ENCODE results near the gene TAGAP.

DNA sequence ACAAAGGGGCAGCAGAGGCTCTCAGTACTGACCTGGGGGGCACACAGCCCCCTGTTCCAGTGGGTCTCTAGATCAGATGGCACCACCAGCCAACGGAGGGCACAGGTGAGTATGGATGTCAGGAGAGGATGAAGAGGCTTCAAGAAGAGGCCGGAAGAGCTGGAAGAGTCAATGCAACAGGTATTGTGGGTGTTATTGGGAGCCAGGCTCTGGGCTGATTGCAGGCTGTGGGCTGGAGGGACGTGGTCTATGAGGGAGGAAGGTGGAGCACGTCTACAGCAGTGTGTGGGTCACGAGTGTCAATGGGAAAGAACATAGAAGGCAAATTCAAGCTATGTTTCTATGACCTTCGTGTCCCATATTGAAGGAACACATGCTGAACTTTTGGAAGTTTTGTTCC is 18.8 kb upstream of the TAGAP start:
- TF ChIP-seq, protein P1, sequence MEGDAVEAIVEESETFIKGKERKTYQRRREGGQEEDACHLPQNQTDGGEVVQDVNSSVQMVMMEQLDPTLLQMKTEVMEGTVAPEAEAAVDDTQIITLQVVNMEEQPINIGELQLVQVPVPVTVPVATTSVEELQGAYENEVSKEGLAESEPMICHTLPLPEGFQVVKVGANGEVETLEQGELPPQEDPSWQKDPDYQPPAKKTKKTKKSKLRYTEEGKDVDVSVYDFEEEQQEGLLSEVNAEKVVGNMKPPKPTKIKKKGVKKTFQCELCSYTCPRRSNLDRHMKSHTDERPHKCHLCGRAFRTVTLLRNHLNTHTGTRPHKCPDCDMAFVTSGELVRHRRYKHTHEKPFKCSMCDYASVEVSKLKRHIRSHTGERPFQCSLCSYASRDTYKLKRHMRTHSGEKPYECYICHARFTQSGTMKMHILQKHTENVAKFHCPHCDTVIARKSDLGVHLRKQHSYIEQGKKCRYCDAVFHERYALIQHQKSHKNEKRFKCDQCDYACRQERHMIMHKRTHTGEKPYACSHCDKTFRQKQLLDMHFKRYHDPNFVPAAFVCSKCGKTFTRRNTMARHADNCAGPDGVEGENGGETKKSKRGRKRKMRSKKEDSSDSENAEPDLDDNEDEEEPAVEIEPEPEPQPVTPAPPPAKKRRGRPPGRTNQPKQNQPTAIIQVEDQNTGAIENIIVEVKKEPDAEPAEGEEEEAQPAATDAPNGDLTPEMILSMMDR (IDR thresholded peaks at IDR 0.05; ENCODE audit: low read depth, low read length, missing input control) = no peak
- TF ChIP-seq, protein P2, sequence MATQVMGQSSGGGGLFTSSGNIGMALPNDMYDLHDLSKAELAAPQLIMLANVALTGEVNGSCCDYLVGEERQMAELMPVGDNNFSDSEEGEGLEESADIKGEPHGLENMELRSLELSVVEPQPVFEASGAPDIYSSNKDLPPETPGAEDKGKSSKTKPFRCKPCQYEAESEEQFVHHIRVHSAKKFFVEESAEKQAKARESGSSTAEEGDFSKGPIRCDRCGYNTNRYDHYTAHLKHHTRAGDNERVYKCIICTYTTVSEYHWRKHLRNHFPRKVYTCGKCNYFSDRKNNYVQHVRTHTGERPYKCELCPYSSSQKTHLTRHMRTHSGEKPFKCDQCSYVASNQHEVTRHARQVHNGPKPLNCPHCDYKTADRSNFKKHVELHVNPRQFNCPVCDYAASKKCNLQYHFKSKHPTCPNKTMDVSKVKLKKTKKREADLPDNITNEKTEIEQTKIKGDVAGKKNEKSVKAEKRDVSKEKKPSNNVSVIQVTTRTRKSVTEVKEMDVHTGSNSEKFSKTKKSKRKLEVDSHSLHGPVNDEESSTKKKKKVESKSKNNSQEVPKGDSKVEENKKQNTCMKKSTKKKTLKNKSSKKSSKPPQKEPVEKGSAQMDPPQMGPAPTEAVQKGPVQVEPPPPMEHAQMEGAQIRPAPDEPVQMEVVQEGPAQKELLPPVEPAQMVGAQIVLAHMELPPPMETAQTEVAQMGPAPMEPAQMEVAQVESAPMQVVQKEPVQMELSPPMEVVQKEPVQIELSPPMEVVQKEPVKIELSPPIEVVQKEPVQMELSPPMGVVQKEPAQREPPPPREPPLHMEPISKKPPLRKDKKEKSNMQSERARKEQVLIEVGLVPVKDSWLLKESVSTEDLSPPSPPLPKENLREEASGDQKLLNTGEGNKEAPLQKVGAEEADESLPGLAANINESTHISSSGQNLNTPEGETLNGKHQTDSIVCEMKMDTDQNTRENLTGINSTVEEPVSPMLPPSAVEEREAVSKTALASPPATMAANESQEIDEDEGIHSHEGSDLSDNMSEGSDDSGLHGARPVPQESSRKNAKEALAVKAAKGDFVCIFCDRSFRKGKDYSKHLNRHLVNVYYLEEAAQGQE (IDR thresholded peaks at IDR 0.05) = no peak
- no peak for TF ChIP-seq GABPA (IDR thresholded peaks at IDR 0.05 in 1 of 2, conservative IDR thresholded peaks at IDR 0.05 in 1 of 2)
- TF ChIP-seq, protein P3, sequence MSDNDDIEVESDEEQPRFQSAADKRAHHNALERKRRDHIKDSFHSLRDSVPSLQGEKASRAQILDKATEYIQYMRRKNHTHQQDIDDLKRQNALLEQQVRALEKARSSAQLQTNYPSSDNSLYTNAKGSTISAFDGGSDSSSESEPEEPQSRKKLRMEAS (IDR thresholded peaks at IDR 0.05) = no peak
- TF ChIP-seq JUND (IDR thresholded peaks at IDR 0.05) = no peak
- no peak for TF ChIP-seq SP1 (IDR thresholded peaks at IDR 0.05)
- no peak for TF ChIP-seq EGR1 (IDR thresholded peaks at IDR 0.05; ENCODE audit: low read depth in 2 of 2)
- TF ChIP-seq FOXA2 (IDR thresholded peaks at IDR 0.05) = no peak
